Activated CD4-positive, alpha-beta T cell treated with anti-CD3 and anti-CD28 coated beads, Interleukin-2, Interleukin-6, amounts not matched to agents 100 ng/mL and 50 ng/mL, durations not matched to agents 16 hours and 8 hours (primary cell): ENCODE results near the gene ATP10A.
A peak's percentile ranks its signal among the peaks of the same experiment; 100 is the strongest.

Experiments
- DNase-seq: peaks from one replicate; pipeline ENCODE4 v3.0.0-alpha.2; 2020

The ATP10A gene

DNA sequence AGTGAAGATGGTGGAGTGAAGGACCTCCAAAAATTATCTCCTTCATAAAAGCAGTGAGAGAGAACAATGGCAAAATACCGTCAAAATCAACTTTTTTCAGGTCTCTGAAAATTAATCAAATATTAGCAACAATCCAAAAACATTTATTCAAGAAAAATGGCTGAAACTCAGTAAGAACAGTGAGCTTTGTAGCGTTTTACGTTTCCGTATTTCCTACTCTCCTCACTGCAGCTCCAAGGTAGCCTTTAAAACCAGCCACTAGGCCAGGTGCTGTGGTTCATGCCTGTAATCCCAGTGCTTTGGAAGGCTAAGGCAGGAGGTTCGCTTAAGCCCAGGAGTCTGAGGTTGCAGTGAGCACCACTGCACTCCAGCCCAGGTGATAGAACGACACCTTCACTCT, 38.5 kb downstream of the ATP10A start:
- no peak for DNase-seq

DNA sequence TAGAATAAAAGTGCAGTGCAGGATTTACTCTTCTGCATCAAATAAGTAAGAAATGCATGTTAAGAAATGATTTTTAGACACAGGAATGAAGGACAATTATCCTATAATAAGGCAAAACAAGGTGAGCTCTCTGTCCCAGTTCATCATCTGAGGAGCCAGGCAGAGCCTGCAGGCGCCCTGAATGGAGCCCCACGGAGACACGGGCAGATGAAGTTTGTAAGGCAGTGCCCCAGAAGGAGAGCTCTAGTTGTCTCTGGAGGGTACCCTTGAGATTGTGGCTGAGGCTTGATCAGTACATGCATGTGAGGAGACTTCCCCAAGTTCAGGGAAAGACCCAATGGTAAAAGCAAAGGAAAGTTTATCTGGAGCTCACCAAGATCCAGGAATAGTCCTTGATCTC, 50.3 kb downstream of the ATP10A start:
- DNase-seq, result no peak

DNA sequence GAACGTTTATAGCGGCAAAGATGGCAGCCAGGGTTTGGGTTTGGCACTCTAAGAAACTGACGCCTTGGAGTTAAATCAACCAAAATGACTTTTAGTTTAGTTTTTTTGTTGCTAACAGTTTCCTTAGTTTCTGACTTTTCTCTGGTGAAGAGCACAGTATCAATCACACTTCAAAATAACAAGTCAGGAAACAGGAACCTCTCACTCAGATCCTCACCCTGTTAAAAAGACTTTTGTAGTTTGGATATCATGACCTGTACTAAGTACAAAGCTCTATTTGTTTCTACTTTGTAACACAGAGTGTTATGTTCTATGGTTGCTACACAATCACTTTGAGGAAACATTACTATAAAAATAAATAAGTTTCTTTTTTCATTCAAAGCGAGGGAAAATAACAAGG, 51.1 kb downstream of the ATP10A start:
- no peak for DNase-seq

DNA sequence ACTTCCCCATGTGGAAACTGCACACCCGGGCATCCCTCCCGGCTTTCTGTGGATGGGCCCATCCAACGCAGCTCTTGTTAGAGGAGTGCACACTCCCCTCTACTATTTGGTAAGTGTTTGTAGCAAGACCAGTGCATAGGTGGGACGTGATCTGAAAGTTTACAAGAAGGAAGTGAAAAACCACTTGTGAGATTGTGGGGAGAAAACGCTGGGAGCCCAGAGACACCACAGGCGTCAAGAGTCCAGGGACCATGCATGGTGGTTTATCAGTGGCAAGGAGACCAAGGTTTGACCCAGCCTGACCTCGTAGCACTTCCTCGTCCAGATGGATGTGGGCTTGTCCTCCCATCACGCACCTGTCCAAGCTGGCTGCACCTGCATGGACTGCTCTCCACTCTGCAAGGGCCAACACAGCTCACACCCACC, 51.6 kb downstream of the ATP10A start:
- peak; percentile 28 for DNase-seq

DNA sequence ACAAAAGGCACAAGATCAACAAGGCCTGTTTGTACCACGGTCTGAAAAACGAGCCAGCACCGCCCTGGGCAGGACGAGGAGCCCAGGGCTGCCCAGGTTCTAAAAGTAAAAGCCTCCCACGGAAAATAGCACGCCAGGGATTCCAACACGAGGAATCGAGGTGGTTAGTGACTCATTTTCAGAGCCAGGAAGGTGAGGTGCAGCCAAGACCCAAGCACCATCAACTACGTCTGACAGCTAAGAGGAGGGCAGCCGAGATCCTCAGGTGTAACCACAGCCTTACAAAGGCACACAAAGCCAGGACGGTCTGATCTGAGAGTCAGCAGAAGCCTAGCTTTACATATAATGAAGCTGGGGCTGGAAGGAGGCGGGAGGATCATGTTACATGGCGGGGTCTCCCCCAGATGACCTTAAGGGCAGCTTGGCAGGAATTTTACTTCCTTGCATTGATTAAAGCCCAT, 52.5 kb downstream of the ATP10A start:
- DNase-seq, result no peak

DNA sequence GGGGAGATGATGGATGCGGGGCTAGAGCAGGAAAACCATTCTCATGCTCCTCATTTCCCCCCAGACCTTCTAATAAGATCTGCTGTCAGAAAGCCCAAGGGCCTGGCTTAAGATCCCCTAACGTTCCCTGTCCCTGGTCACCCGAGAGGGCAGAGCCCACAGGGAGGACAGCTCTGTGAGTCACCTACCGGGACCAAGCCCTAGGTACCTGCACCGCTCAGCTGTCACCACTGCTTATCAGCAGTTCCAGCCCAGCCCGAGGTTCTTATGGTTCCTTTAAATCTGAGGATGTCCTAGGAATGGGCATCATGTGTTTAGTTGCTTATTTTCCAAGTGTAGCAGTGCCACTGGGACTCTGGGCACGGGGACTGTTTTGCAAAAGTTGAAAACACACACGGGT, 53.0 kb downstream of the ATP10A start:
- no peak for DNase-seq

DNA sequence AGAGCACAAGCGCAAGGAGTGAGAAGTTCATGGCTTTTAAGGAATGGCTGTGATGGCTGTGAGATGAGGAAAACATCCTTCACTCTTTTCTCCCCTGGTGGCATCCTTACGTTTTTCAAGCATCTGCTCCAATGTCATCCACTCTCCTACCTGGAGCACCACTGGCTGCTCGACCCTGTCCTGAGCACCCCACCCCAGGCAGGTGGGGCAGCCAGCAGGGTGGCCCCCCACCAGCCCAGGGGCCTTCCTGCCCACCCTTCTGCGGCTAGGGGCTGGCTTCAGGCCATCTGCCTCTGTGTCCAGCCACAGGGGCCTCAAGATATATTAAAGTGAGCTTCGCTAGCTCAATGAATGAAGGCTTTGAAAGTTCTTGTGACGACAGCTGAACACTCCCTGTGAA, 56.1 kb downstream of the ATP10A start:
- DNase-seq, result no peak

DNA sequence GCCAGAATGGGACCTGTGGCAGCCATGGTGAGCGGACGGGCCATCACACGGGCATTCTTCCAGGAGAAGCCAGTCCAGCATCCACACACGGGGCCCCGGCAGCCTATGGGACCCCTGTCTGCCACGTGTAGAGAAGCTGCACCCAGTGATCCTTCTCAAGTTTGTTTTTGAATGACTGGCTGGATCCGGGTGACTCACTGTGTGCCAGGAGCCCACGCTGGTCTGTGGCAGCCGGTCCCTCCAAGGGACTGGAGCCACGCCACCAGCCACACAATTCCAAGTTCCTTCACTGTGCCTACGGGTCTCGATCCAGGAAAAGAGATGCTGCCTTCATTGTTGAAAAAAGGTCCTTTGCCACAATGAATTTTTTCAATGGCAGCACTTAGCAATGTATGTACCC, 58.1 kb downstream of the ATP10A start:
- DNase-seq, result no peak

DNA sequence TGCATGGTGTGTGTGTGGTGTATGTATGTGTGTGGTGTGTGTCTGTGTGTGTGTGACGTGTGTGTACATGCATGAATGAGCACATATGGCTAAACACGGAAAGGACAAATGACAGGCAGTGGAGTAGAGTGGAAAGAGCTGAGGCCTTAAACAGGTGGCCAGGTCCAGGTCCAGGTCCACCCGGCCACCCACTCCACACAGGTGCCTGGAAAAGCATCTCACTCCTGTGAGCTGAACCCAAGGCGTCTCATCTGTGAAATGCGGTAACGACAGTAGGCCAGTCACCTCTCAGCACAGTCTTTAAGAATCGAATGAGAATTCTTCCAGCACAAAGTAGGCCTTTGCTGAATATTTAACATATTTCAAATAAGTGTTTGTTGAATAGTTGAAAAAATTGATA, 58.7 kb downstream of the ATP10A start:
- no peak for DNase-seq

DNA sequence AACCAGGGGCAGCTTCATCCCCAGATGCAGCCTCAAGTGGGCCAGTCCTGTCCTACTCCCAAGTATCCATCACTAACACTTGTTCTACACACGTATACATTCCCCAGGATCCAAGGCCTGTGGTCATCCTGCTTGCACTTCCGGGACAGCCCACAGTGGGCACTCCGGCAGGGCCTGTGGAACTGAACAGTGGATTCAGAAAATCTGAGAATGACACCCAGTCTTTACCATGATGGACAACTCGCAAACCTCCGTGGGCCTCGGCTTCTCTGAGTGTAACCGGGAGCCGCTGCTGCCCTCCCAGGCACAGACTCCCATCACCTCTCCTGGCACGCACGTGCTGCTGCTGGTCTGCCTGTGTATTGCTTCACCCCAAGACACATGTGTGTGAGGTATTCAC, 59.6 kb downstream of the ATP10A start:
- no peak for DNase-seq

DNA sequence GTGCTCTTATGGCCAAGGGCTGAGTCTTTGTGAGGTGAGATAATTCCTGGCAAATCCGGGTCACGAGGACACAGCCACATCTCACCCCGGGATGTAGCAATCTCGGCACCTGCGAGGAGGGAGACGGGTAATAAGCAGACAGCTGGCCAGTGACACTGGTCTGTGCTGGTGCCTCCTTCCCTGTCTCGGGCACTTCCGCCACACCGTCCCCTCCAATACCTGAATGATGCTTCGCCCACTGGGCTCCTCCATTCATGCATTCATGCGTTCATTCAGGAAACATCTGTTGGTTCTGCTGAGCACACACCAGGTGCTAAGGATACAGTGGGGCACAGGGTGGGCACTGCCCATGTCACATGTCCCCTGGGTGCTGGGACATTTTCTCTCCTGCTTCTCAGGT, 60.1 kb downstream of the ATP10A start:
- no peak for DNase-seq

DNA sequence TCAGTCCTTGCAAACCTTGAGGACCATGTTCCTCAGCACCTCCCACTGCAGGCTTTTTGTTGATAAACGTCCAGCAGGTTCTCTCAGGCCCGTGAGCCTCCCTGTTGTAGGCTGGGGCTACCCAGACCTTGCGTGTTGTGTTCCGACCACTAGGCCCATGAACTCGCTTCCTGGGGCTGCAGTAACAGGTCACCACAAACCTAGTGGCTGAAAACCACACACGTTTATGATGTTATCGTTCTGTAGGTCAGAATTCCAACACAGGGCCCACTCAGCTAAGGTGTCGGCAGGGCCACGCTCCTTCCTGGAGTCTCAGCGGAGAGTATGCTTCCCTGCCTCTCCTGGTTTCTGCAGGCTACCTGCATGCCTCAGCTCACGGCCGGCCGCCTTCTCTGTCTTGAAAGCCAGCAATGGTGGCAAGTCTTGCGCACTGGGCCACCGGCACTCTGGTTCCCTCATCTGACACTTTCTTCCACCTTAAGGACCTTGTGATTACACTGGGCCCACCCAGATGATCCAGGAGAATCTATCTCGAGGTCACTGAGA, 60.8 kb downstream of the ATP10A start:
- no peak for DNase-seq

DNA sequence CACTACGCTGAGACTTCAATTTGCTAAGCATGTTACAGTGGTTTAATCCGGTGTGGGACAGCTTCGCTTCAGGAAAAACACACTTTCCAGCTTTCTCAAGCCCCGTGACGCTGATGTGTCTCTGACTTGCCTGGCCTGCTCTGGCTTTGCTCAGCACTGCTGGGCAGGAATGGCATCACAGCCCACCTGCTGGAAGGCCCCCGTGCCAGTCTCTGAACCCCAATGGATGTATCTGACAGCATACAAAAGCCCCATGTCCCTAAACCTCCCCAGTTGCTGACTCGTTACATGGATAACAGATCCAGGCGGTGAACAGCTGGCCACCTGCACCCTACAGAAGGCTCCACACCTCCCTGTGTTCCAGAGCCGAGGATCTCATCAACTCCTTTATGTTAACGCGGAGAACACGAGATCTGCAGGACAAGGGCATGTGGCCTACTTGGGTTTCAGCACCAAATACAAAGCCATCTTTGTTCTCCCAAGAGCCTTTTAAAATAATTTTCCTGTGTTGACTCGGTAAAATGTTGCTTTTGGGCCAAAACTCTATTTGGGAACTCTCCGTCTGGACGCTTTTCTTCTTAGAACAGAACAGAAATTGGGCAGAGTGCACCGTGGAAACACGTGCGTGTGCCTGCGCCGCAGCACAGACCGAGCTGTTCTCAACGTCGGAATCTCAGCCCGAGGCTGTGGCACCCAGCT, 61.4 kb downstream of the ATP10A start:
- no peak for DNase-seq

DNA sequence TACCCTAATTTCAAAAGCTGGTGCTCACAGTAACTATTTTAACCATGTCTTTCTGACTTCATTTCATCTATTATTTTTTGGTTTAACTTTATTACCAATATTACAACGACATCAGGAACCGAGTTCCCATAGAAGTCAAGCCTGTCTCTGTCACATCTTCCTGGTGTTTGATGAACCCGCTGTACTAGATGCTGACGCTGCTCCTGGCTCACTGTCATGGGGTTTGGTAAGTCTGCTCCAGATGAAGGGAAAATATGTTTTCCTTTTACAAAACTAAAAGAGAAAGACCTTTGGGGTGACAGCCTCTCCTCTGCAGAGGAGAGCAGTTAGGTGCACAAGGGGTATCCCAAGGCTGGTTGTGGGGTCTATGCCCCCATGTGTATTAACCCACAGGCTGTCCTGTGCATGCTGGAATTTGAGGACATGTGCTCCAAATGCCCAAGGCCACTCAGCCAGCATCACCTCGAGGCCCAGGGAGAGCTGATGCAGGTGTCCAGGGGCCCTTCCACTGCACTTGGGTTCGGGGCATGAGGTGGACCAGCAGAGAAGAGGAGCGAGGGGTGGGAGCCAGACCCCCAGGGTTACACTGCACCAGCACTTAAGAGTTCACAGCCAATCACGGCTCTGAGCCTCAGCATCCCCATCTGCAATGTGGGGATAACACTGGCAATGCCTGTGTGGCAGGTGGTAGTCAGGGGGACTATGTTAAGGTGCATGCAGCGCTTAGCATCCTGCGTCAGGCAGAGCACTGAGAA, 62.2 kb downstream of the ATP10A start:
- DNase-seq, result no peak

DNA sequence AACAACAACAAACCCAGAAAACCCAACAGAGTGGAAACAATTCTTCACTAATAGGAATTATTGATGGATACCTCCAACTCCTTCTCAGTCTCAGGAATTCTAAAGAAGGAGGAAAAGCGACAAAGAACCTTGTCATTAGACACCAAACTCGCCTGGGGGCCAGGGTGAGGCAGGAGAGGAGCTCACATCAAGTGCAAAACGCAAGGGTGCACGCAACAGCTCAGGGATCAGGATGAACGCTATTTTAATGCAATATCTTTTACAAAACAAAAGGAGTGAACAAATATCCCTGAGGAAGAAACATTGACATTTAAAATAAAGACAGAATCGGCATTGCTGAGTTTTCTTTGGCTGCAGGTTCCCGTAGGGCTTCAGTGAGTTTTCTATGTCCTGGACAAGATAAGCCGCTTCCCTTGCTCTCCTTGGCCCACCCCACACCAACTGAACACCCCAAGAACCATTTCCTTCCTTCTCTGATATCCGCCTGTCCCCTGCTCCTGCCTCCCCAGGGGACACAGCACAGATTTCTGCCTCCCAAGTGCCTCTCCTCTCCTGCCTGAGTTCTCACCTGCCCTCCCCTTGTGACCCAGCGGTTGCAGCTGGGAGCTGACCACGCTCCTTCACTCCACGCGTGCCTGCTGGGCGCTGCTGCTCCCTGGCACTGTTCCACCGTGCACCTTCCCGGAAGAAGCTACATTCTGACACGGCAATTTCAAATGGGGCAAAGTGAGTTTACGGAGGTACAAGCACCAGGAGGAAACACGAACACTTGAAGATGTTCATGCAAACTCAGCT, 63.0 kb downstream of the ATP10A start:
- no peak for DNase-seq

DNA sequence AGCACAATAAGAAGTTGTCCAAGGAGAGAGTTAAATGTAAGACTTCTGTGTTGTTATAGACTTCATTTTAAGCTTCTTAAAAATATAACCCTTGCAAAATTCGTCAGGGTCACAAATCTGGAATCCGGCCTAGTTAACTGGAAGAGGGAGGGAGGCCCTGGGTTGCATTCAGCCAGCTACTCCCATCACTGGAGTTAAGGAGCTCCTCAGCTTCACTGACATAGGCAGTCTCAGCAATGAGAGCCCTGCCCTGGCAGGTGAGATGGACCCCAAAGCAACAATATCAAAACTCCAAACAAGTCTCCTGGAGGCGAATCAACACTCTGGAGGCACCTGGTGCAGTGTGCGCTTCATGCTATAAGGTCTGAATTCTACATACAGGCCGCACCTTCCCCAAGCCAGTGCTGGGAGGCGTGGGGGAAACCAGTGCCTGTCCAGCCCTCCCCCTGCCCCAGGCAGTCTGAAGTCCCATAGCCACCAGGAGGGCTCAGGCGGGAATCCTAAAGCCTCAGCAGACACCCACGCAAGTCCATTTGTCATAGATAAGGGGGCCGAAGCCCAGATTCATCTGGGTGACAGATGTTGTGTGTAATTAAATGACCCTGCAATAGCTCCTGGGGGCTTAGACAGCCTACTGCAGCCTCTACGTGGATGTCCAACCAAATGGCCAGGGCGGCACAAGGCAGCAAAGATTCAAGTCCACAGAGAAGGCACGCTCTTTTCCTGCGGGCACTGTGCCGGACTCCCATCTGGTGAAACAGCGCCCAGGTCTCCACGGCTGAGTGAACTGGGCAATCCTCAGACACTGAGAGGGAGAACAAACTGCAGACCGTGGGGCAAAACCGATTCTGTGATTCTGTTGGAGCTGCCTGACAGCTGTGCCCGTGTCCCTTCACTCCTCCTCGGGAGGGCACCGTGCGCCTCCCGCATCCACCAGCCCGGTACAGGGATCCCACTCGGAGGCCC, 64.9 kb downstream of the ATP10A start:
- no peak for DNase-seq

DNA sequence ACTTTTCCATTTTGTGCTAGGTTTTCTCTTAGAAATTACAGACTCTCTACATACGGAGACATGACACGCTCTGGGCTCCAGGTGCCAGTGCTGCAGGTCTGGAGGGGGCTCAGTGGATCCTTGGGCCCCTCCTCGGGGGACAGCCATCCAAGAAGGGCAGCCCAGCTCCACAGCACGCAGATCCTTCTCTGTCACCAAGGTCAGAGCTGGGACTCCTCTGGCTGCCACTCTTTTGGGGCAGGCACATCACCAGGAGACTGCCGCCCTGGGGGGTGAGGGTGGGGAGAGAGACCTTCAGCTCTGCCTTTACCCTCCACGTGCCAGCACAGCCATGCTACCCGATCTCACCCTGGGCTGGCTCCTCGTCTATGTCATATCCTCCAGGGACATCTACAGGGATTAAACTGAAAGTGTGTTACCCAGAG, 65.6 kb downstream of the ATP10A start:
- DNase-seq, result no peak

DNA sequence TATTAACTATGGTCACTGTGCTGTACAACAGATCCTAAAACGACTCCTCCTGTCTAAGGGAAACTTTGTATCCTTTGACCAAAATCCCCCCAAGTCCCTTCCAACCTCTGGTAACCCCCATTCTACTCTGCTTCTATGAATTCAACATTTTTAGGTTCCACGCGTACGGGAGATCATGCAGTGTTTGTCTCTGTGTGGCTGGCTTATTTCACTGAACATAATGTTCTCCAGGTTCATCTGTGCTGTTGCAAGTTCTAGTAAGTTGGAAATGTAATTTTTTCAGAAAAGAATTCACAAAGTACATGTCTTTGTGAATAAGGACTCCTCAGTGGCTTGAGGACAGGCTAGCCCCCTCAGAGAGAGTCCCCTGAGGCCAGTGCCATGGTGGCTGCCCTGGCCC, 66.1 kb downstream of the ATP10A start:
- no peak for DNase-seq

DNA sequence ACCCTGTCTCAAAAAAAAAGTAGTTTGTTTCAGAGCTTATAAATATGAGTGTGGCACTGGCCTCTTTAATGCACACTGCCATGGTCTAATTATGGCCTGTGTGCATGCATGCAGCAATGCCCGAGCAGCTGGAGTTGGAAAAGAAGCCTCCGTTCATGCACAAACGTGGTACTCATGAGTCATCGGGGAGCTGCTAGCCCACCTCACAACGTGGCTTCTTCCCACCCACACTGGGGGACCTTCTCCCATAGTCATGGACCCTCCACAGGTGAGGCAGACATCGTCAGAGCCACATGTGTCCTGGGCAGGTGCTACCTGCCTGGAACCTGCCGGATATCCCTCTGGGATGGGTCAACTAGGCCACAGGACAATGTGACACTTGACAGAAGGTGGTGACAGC, 66.7 kb downstream of the ATP10A start:
- no peak for DNase-seq

DNA sequence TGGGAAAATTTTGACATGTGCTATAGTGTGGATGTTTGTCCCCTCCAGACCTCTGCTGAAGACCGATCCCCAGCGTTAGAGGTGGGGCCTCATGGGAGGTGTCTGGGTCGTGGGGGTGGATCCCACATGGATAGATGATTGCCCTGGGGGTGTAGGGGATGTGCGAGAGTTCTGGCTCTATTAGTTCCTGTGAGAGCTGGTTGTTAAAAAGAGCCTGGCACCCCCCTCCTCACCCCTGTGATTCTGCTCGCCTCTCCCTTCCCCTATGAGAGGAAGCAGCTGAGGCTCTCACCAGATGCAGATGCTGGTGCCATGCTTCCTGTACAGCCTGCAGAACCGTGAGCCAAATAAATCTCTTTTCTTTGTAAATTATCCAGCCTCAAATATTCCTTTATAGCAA, 67.4 kb downstream of the ATP10A start:
- DNase-seq, result no peak

DNA sequence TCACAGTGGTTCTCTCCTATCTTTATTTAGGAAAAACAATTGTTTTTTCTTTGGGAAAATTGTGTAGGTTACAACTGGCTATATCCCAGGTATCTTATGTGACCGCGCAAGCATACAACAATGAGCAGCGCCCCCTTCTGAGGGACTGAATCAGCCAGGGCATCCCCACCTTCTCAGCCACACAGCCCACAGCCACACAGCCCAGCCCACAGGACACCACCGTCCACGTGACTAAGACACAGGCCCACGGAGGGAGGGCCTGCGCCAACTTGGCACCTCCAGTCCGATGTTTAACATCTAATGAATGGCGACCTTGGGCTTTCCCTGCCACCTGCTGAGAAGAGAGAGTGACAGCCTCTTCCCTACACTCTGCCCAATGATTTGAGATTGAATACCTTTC, 68.1 kb downstream of the ATP10A start:
- no peak for DNase-seq

DNA sequence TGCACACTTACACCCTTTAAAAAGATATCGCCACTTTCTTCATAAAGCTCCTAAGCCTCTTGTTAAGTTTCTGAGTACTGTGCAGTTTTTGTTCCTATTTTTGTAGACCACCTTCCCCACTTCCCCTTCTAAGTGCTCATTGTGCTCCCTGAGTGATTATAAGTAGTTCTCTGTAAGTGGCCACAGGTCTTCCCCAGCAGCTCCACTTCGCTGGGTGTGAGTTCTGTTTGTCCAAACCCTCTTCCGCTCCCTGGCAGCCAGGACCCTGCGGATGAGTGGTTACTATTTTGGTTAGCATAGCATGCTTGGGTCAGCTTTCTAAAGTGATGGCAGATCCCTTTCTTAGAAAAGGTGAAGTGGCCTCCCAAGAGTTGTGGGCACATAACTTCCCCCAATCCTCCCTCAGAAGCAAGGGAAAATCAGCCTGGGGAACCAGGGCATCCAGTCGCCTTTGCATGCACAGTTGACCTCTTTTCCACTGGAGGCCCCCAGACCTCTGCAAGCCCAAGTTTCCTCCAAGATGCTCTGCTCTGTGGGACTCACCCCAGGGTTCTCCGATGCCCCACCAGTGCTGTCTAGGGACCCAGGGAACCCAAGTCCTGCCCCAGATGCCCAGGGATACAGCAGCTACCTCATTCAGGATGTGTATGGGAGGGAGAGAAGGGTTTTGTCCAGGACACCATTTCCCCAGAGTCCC, 69.6 kb downstream of the ATP10A start:
- DNase-seq, result no peak
